HepG2 (cell line): ENCODE results near the gene PDE3A. TPM values are rescaled to one million over a fixed set of nuclear protein-coding genes. Genes with fewer than 3 reads are reported as not detected.

Source experiments
- ATAC-seq: fragments of 200-7000 bp; cut with Tn5 transposase; 3 replicates; pipeline ENCODE4 v1.9.1; 2020; ENCODE audit warnings: mild to moderate bottlenecking, moderate library complexity
- BruUV-seq: library from RNA; stranded (reverse); fragments of 400-500 nt; replicated peaks from 2 replicates; lab custom pipeline; 2021; lab: Mats Ljungman, UMichigan
- CTCF ChIA-PET: fragments of 300-600 bp; formaldehyde crosslinking; extraction: SDS; loops from one replicate; lab custom pipeline; 2021; ENCODE audit warnings: low total read pairs, inconsistent platforms, low intra/inter-chr PET ratio; lab: Yijun Ruan, JAX
- POLR2A ChIA-PET: fragments of 350-600 bp; sonication (Branson Sonifier 250); formaldehyde crosslinking; loops from one replicate; lab custom pipeline; 2020; ENCODE audit warnings: antibody characterized with exemption, inconsistent platforms; lab: Yijun Ruan, JAX
- DNase-seq: peaks from one replicate; pipeline ENCODE4 v3.0.0-alpha.2; 2015; ENCODE audit warnings: low spot score
- FAIRE-seq: peaks from 3 replicates; lab custom pipeline; 2011; peaks lifted over from hg19 to GRCh38; lab: Jason Lieb, UNC
- H2AFZ ChIP-seq: one replicate; pipeline ENCODE4 v1.6.1; 2011; ENCODE audit warnings: low read length, inconsistent platforms
- H3K27ac ChIP-seq: fragments of 300-600 bp; 3 replicates; pipeline ENCODE4 v1.8.0; 2011; ENCODE audit warnings: mixed run types, mild to moderate bottlenecking, mixed read lengths, low read length, inconsistent platforms; ENCODE audit not compliant: insufficient read depth; ENCODE audit errors: extremely low read length
- H3K27me3 ChIP-seq, 2 experiments: fragments of 200-600 bp in 1 of 2; 2 replicates in 1 of 2; 3 replicates in 1 of 2; pipeline versions ENCODE4 v1.6.0 to v1.8.0; 2011; ENCODE audit warnings: low read length in 2 of 2, mild to moderate bottlenecking in 2 of 2, moderate library complexity in 2 of 2, inconsistent platforms in 1 of 2; ENCODE audit not compliant: insufficient read depth in 2 of 2, control insufficient read depth in 1 of 2
- H3K36me3 ChIP-seq, 2 experiments: fragments of 200-600 bp in 1 of 2; replicated peaks in 1 of 2; 2 replicates in 1 of 2; 3 replicates in 1 of 2; pipeline versions ENCODE4 v1.5.1 to v1.8.0; 2011; ENCODE audit warnings: low read length in 2 of 2, inconsistent platforms in 1 of 2; ENCODE audit not compliant: insufficient read depth in 2 of 2, control insufficient read depth in 1 of 2
- H3K4me1 ChIP-seq: 2 replicates; pipeline ENCODE4 v1.5.1; 2012; ENCODE audit warnings: low read length, inconsistent platforms; ENCODE audit not compliant: insufficient read depth
- H3K4me2 ChIP-seq: 2 replicates; pipeline ENCODE4 v1.6.0; 2011; ENCODE audit warnings: low read depth, low read length, inconsistent platforms
- H3K4me3 ChIP-seq, 3 experiments: fragments of 200-600 bp in 1 of 3; sonication (generic), shearing (Covaris generic) in 1 of 3; replicated peaks in 1 of 3; 2 replicates each; pipeline ENCODE4 v1.5.1; 2011 to 2016; ENCODE audit warnings: low read length in 3 of 3, inconsistent platforms in 2 of 3, low read depth in 2 of 3, mild to moderate bottlenecking in 2 of 3, control low read depth in 1 of 3, mixed read lengths in 1 of 3; ENCODE audit not compliant: insufficient read depth in 1 of 3
- H3K79me2 ChIP-seq: one replicate; pipeline ENCODE4 v1.6.1; 2011; ENCODE audit warnings: low read length, inconsistent platforms; ENCODE audit not compliant: insufficient read depth
- H3K9ac ChIP-seq: 2 replicates; pipeline ENCODE4 v1.6.0; 2011; ENCODE audit warnings: mild to moderate bottlenecking, low read depth, low read length, inconsistent platforms; ENCODE audit not compliant: insufficient read depth
- H3K9me3 ChIP-seq: 2 replicates; pipeline ENCODE4 v1.5.1; 2012; ENCODE audit warnings: mild to moderate bottlenecking, low read length
- H4K20me1 ChIP-seq: 2 replicates; pipeline ENCODE4 v1.6.0; 2011; ENCODE audit warnings: inconsistent platforms, mild to moderate bottlenecking, low read length, moderate library complexity; ENCODE audit not compliant: insufficient read depth
- ARNT ChIP-seq: fragments of 450-650 bp; IDR thresholded peaks from 2 replicates; pipeline ENCODE4 v1.6.1; 2017
- EHMT2 ChIP-seq: fragments of 200-600 bp; sonication (generic); IDR thresholded peaks from 2 replicates; pipeline ENCODE4 v1.7.0; 2017; ENCODE audit warnings: antibody characterized with exemption, low read depth, low read length, borderline replicate concordance
- HOXA7 ChIP-seq: sonication (generic); formaldehyde crosslinking; IDR thresholded peaks from 2 replicates; pipeline ENCODE4 v1.8.1; 2022; ENCODE audit warnings: mild to moderate bottlenecking, missing genetic modification reagents, moderate library complexity
- KAT8 ChIP-seq: IDR thresholded peaks from 2 replicates; pipeline ENCODE4 v1.6.1; 2016; ENCODE audit warnings: missing genetic modification reagents, missing compliant biosample characterization
- NR1H2 ChIP-seq: sonication (generic); formaldehyde crosslinking; IDR thresholded peaks from 2 replicates; pipeline ENCODE4 v1.8.1; 2022; ENCODE audit warnings: low read depth, missing genetic modification reagents, borderline replicate concordance
- RXRB ChIP-seq: IDR thresholded peaks from 2 replicates; pipeline ENCODE4 v1.6.1; 2016; ENCODE audit warnings: borderline replicate concordance, missing genetic modification reagents, missing compliant biosample characterization
- THAP11 ChIP-seq: IDR thresholded peaks from 2 replicates; pipeline ENCODE4 v1.6.1; 2016; ENCODE audit warnings: missing biosample characterization, missing genetic modification reagents
- TRIM24 ChIP-seq: sonication (generic); formaldehyde crosslinking; IDR thresholded peaks from 2 replicates; pipeline ENCODE4 v1.8.0; 2022; ENCODE audit warnings: mild to moderate bottlenecking, missing genetic modification reagents
- ZNF333 ChIP-seq: sonication (generic); formaldehyde crosslinking; IDR thresholded peaks from 2 replicates; pipeline ENCODE4 v1.4.0; 2020; ENCODE audit warnings: mild to moderate bottlenecking, missing genetic modification reagents, borderline replicate concordance
- ZNF550 ChIP-seq: sonication (generic); formaldehyde crosslinking; IDR thresholded peaks from 2 replicates; pipeline ENCODE4 v1.4.0; 2020; ENCODE audit warnings: mild to moderate bottlenecking, missing genetic modification reagents, borderline replicate concordance
- WGBS: methylation state at CpG from one replicate; pipeline ENCODE4 v1.1.6; 2017; ENCODE audit warnings: low lambda C conversion rate; 5-methylcytosine and 5-hydroxymethylcytosine counted together
- in situ Hi-C: cut with HindIII; loops from 2 replicates; pipeline ENCODE4 v1.10.0; 2017; ENCODE audit warnings: low pct_unique_long_range_greater_than_20kb; ENCODE audit not compliant: extremely low pct_ligation_motif_present
- intact Hi-C: fragments of 100-400 bp; cut with micrococcal nuclease; formaldehyde crosslinking; loops from one replicate; pipeline ENCODE4 v1.10.0; 2022; ENCODE audit not compliant: unreplicated experiment
- polyA plus RNA-seq, 8 experiments: library from polyadenylated mRNA; depleted of rRNA in 3 of 8; stranded (reverse) in 7 of 8; unstranded in 1 of 8; fragments of >200 nt; fragmentation: Illumina TruSeq in 4 of 8; extraction: Trizol in 4 of 8; gene quantifications; 2 replicates each; pipeline versions ENCODE4 v1.2.1 to v1.2.3, GENCODE V29; 2011 to 2016; ENCODE audit warnings: low read depth in 4 of 8, missing spikeins in 1 of 8, mixed read lengths in 1 of 8; ENCODE audit not compliant: insufficient read depth in 1 of 8
- total RNA-seq, 5 experiments: library from RNA; depleted of rRNA; stranded (reverse); fragments of >200 nt; fragmentation: Illumina TruSeq; extraction: Trizol; gene quantifications; 2 replicates each; pipeline ENCODE4 v1.2.3, GENCODE V29; 2016; ENCODE audit warnings: low read depth in 1 of 5

The PDE3A gene
- total and polyA plus RNA-seq, 2 of the 13 experiments (the other 11 are each of a cell fraction or from before 2014, with no cell fraction given), result 0.77 to 1.5 TPM

DNA sequence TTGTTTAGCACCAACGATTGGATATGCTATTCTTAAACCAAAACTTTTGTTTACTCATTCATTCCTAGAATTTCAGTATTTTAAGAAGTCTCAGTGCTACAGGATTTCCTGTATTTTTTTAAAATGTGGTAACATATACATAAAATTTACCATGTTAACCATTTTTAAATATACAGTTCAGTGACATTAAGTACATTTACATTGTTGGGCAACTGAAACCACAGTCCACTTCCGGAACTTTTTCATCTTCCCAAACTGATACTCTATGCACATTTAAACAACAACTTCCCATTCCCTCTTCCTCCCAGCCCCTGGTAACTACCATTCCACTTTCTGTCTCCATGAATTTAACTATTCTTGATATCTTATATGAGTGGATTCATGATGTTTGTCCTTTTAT is 30.3 kb downstream of the PDE3A start (continued):
- no peak for TF ChIP-seq RXRB (CRISPR knock-in tag)
- TF ChIP-seq EHMT2, result no peak
- no peak for TF ChIP-seq KAT8
- no peak for TF ChIP-seq ARNT
- TF ChIP-seq HOXA7, result no peak
- TF ChIP-seq NR1H2, result no peak
- TF ChIP-seq TRIM24 (CRISPR knock-in tag), result no peak

- 15% methylated on average over 6 of the region's 6 CpGs for WGBS
- H3K4me1 ChIP-seq, result no peaks in the 10 kb centered on the region
- no peak overlapping the region for H3K27ac ChIP-seq
- no peaks in the 10 kb centered on the region for H4K20me1 ChIP-seq
- no peak for ATAC-seq
- H3K9ac ChIP-seq, result no peak overlapping the region
- intact Hi-C loops, result no loop called here
- no peaks in the 10 kb centered on the region for H3K36me3 ChIP-seq
- H3K9me3 ChIP-seq, result no peaks in the 10 kb centered on the region
- TF ChIP-seq ZNF550 (CRISPR knock-in tag) (no peak), ZNF333 (CRISPR knock-in tag) (no peak), THAP11 (CRISPR knock-in tag) (no peak)
- TF ChIP-seq, all 625 proteins: peak for 0
- in situ Hi-C loops, result no loop called here
- Histone ChIP-seq H2AFZ (no peak overlapping the region), H3K4me3 (no peak overlapping the region), H3K79me2 (no peaks in the 10 kb centered on the region), H3K4me2 (no peak overlapping the region), H3K27me3 (no peaks in the 10 kb centered on the region)
- CTCF ChIA-PET, result no interaction called here
- FAIRE-seq (no peak), DNase-seq (no peak)
- POLR2A ChIA-PET, result no interaction called here
- no TSS peak for BruUV-seq
Measured at GRCh38 chr12:20400003-20400402, 31.7 kb downstream of the PDE3A start.
